Thoracic aorta (tissue), 2 donors: ENCODE data around the gene HOXA6. TPM values are rescaled to one million over a fixed set of nuclear protein-coding genes. Genes with fewer than 3 reads are reported as not detected.

Experiments used
- ATAC-seq: fragments of 150-250 bp; one replicate; pipeline ENCODE4 v1.8.0; 2017; ENCODE audit warnings: low read depth; ENCODE audit not compliant: insufficient number of reproducible peaks, low FRiP score
- DNase-seq: peaks from one replicate; pipeline ENCODE4 v3.0.0-alpha.2; 2020; ENCODE audit warnings: low spot score
- H3K27ac ChIP-seq, 2 donors: fragments of 200-600 bp; sonication (generic); 1 replicate in 1 of 2; 2 replicates in 1 of 2; pipeline ENCODE4 v1.5.1; 2016; ENCODE audit warnings: mild to moderate bottlenecking in 2 of 2, moderate library complexity in 2 of 2
- H3K27me3 ChIP-seq: fragments of 200-600 bp; sonication (generic); replicated peaks from 2 replicates; pipeline ENCODE4 v1.6.0; 2016; ENCODE audit warnings: mild to moderate bottlenecking; ENCODE audit not compliant: insufficient read depth
- H3K36me3 ChIP-seq: fragments of 200-600 bp; sonication (generic); one replicate; pipeline ENCODE4 v1.5.1; 2016
- H3K4me1 ChIP-seq, 2 donors: fragments of 200-600 bp; sonication (generic); 1 replicate in 1 of 2; 2 replicates in 1 of 2; pipeline versions ENCODE4 v1.5.1 to v1.6.0; 2016; ENCODE audit warnings: low read depth in 2 of 2, mild to moderate bottlenecking in 1 of 2; ENCODE audit not compliant: control insufficient read depth in 1 of 2
- H3K4me3 ChIP-seq: fragments of 200-600 bp; sonication (generic); 2 replicates; pipeline ENCODE4 v1.5.1; 2016; ENCODE audit warnings: mild to moderate bottlenecking
- H3K9me3 ChIP-seq: fragments of 200-600 bp; sonication (generic); 2 replicates; pipeline ENCODE4 v1.5.1; 2016
- CTCF ChIP-seq: fragments of 200-600 bp; sonication (generic); IDR thresholded peaks from one replicate; pipeline ENCODE4 v1.5.1; 2019; ENCODE audit warnings: antibody characterized with exemption
- total RNA-seq, 2 donors: library from RNA; depleted of rRNA; stranded (reverse); fragments of >200 nt; gene quantifications; one replicate each; pipeline versions ENCODE4 v1.1.0 to v1.2.3, GENCODE V29; 2016

HOXA6 gene
- total RNA-seq, 2 donors from 2014 or later: not detected

GRCh38 chr7:27186668-27187474 lies 39.3 kb upstream of the HOXA6 start:
- no peak overlapping the region for H3K4me3 ChIP-seq

GRCh38 chr7:27185854-27186667 lies 38.5 kb upstream of the HOXA6 start:
- H3K27me3 ChIP-seq: peaks cover 53% of the 10 kb centered on the region

More at GRCh38 chr7:27186668-27187474, 39.3 kb upstream of the HOXA6 start:
- TF ChIP-seq CTCF: no peak
- ATAC-seq (no peak), DNase-seq (no peak)
- H3K4me1 ChIP-seq: peaks cover 29 to 53% of the 10 kb centered on the region in 2 donors
- H3K36me3 ChIP-seq: no peaks in the 10 kb centered on the region
- no peaks in the 10 kb centered on the region for H3K9me3 ChIP-seq
- H3K27me3 ChIP-seq: peaks cover 54% of the 10 kb centered on the region
- peak overlapping the region in 1 of 2 donors; percentile 5 for H3K27ac ChIP-seq

GRCh38 chr7:27185013-27185853 lies 37.7 kb upstream of the HOXA6 start, which contains the start of gene HOXA11:
Gene HOXA11 (minus strand): TSS chr7:27185232. CDS start chr7:27185144, 88 bp downstream.
- Histone ChIP-seq H3K27ac (peak within 1 kb of the TSS in 1 of 2 donors; percentile 11), H3K4me3 (peak within 1 kb of the TSS; percentile 68), H3K4me1 (peaks cover 29 to 53% of the 10 kb centered on the region in 2 donors), H3K36me3 (no peaks in the 10 kb centered on the region), H3K27me3 (peaks cover 56% of the 10 kb centered on the region), H3K9me3 (no peaks in the 10 kb centered on the region)
- ATAC-seq: no peak
- no peak for DNase-seq
- TF ChIP-seq CTCF: no peak

More at GRCh38 chr7:27185854-27186667, 38.5 kb upstream of the HOXA6 start:
- DNase-seq: no peak
- Histone ChIP-seq H3K36me3 (no peaks in the 10 kb centered on the region), H3K9me3 (no peaks in the 10 kb centered on the region), H3K4me1 (peaks cover 29 to 53% of the 10 kb centered on the region in 2 donors), H3K27ac (no peak overlapping the region), H3K4me3 (peak overlapping the region; percentile 68)
- no peak for ATAC-seq
- no peak for TF ChIP-seq CTCF

- H3K27me3 ChIP-seq: peaks cover 50% of the 10 kb centered on the region
- peaks cover 29 to 59% of the 10 kb centered on the region in 2 donors for H3K4me1 ChIP-seq
Measured at GRCh38 chr7:27184337-27185012, 36.9 kb upstream of the HOXA6 start.

More at GRCh38 chr7:27184337-27185012, 36.9 kb upstream of the HOXA6 start:
- TF ChIP-seq CTCF: no peak
- Histone ChIP-seq H3K27ac (peak overlapping the region in 1 of 2 donors; percentile 11), H3K36me3 (no peaks in the 10 kb centered on the region), H3K9me3 (no peaks in the 10 kb centered on the region), H3K4me3 (peak overlapping the region; percentile 68)
- ATAC-seq (no peak), DNase-seq (no peak)
